HepG2 (cell line): Measurements from ENCODE around the gene RNU4-1. TPM values are rescaled to one million over a fixed set of nuclear protein-coding genes. Genes with fewer than 3 reads are reported as not detected.

Source experiments
- ARID4A ChIP-seq: sonication (generic); formaldehyde crosslinking; IDR thresholded peaks from 2 replicates; pipeline ENCODE4 v1.5.0; 2020; ENCODE audit warnings: mild to moderate bottlenecking, missing genetic modification reagents, borderline replicate concordance
- CENPX ChIP-seq: sonication (generic); formaldehyde crosslinking; IDR thresholded peaks from 2 replicates; pipeline ENCODE4 v1.9.0; 2021; ENCODE audit warnings: mild to moderate bottlenecking, missing genetic modification reagents, moderate library complexity
- E2F2 ChIP-seq: sonication (generic); formaldehyde crosslinking; IDR thresholded peaks from 2 replicates; pipeline ENCODE4 v1.4.0; 2020; ENCODE audit warnings: missing genetic modification reagents, borderline replicate concordance
- EHMT2 ChIP-seq: fragments of 200-600 bp; sonication (generic); IDR thresholded peaks from 2 replicates; pipeline ENCODE4 v1.7.0; 2017; ENCODE audit warnings: antibody characterized with exemption, low read depth, low read length, borderline replicate concordance
- FOXA3 ChIP-seq: IDR thresholded peaks from 2 replicates; pipeline ENCODE4 v1.6.1; 2016; ENCODE audit warnings: missing genetic modification reagents, missing compliant biosample characterization
- HNF1A ChIP-seq, 2 experiments: sonication (generic) in 1 of 2; formaldehyde crosslinking in 1 of 2; IDR thresholded peaks; 2 replicates each; pipeline versions ENCODE4 v1.4.0 to v1.6.1; 2016 to 2020; ENCODE audit warnings: borderline replicate concordance in 1 of 2, low read depth in 1 of 2, mild to moderate bottlenecking in 1 of 2, missing genetic modification reagents in 1 of 2
- LRRFIP1 ChIP-seq: sonication (generic); formaldehyde crosslinking; conservative IDR thresholded peaks from 2 replicates; pipeline ENCODE4 v1.4.0; 2020; ENCODE audit warnings: missing genetic modification reagents
- NCOA2 ChIP-seq: sonication (generic); formaldehyde crosslinking; IDR thresholded peaks from 2 replicates; pipeline ENCODE4 v1.8.0; 2022; ENCODE audit warnings: inconsistent platforms
- NFIC ChIP-seq: IDR thresholded peaks from 2 replicates; pipeline ENCODE4 v1.6.1; 2012; ENCODE audit warnings: mild to moderate bottlenecking, low read length, inconsistent platforms
- PAF1 ChIP-seq: IDR thresholded peaks from 2 replicates; pipeline ENCODE4 v1.6.1; 2016; ENCODE audit warnings: missing genetic modification reagents, missing compliant biosample characterization
- TEAD3 ChIP-seq: optimal IDR thresholded peaks from 2 replicates; pipeline ENCODE3; 2016; ENCODE audit warnings: borderline replicate concordance
- THYN1 ChIP-seq: sonication (generic); formaldehyde crosslinking; IDR thresholded peaks from 2 replicates; pipeline ENCODE4 v1.8.1; 2023; ENCODE audit warnings: low read depth, mild to moderate bottlenecking, moderate library complexity, missing genetic modification reagents, borderline replicate concordance
- ZNF713 ChIP-seq: sonication (generic); formaldehyde crosslinking; IDR thresholded peaks from 2 replicates; pipeline ENCODE4 v1.4.0; 2020; ENCODE audit warnings: mild to moderate bottlenecking, missing genetic modification reagents
- ZNF761 ChIP-seq: sonication (generic); formaldehyde crosslinking; conservative IDR thresholded peaks from 2 replicates; pipeline ENCODE4 v1.4.0; 2020; ENCODE audit warnings: mild to moderate bottlenecking, missing genetic modification reagents
- ZSCAN9 ChIP-seq: IDR thresholded peaks from 2 replicates; pipeline ENCODE4 v1.6.1; 2016; ENCODE audit warnings: borderline replicate concordance
- polyA plus RNA-seq, 8 experiments: library from polyadenylated mRNA; depleted of rRNA in 3 of 8; stranded (reverse) in 7 of 8; unstranded in 1 of 8; fragments of >200 nt; fragmentation: Illumina TruSeq in 4 of 8; extraction: Trizol in 4 of 8; gene quantifications; 2 replicates each; pipeline versions ENCODE4 v1.2.1 to v1.2.3, GENCODE V29; 2011 to 2016; ENCODE audit warnings: low read depth in 4 of 8, missing spikeins in 1 of 8, mixed read lengths in 1 of 8; ENCODE audit not compliant: insufficient read depth in 1 of 8
- total RNA-seq, 5 experiments: library from RNA; depleted of rRNA; stranded (reverse); fragments of >200 nt; fragmentation: Illumina TruSeq; extraction: Trizol; gene quantifications; 2 replicates each; pipeline ENCODE4 v1.2.3, GENCODE V29; 2016; ENCODE audit warnings: low read depth in 1 of 5

Gene RNU4-1
- total and polyA plus RNA-seq, 2 of the 13 experiments (the other 11 are each of a cell fraction or from before 2014, with no cell fraction given) = 7,407 TPM; not detected in 1

GRCh38 chr12:120317224-120318105 lies 24.4 kb upstream of the RNU4-1 start (continued):
- no peak for TF ChIP-seq HNF1A (IDR thresholded peaks at IDR 0.05; ENCODE audit: low read depth)
- peak; percentile 59; the same call in 1 of the 2 replicates for TF ChIP-seq HNF1A (CRISPR knock-in tag; IDR thresholded peaks at IDR 0.05; ENCODE audit: borderline replicate concordance)
- no peak for TF ChIP-seq THYN1 (CRISPR knock-in tag)
- peak; percentile 99 for TF ChIP-seq FOXA3 (CRISPR knock-in tag)
- TF ChIP-seq E2F2 (CRISPR knock-in tag) = no peak
- 0 out of 2 replicates have a peak, but pooled peaks have one; percentile 48 for TF ChIP-seq LRRFIP1
- TF ChIP-seq EHMT2 = 0 out of 2 replicates have a peak, but pooled peaks have one; percentile 45
- no peak for TF ChIP-seq PAF1 (CRISPR knock-in tag)
- peak; percentile 84 for TF ChIP-seq ZNF761 (CRISPR knock-in tag)
- no peak for TF ChIP-seq ZNF713
- peak; percentile 51 for TF ChIP-seq TEAD3 (CRISPR knock-in tag)
- TF ChIP-seq ARID4A = peak; percentile 66; the same call in 1 of the 2 replicates
- TF ChIP-seq NCOA2 (CRISPR knock-in tag) = peak; percentile 1; the same call in 1 of the 2 replicates
- peak; percentile 66; the same call in 1 of the 2 replicates for TF ChIP-seq ZSCAN9
- no peak for TF ChIP-seq CENPX
- 0 out of 2 replicates have a peak, but pooled peaks have one; percentile 40 for TF ChIP-seq NFIC
